ENCODE results near the gene PIGR.
"Not testable (repeated sequence)": the region's sequence is repeated elsewhere in the genome, so short reads cannot be mapped to it uniquely, and the experiment has no call there.

The PIGR gene

DNA sequence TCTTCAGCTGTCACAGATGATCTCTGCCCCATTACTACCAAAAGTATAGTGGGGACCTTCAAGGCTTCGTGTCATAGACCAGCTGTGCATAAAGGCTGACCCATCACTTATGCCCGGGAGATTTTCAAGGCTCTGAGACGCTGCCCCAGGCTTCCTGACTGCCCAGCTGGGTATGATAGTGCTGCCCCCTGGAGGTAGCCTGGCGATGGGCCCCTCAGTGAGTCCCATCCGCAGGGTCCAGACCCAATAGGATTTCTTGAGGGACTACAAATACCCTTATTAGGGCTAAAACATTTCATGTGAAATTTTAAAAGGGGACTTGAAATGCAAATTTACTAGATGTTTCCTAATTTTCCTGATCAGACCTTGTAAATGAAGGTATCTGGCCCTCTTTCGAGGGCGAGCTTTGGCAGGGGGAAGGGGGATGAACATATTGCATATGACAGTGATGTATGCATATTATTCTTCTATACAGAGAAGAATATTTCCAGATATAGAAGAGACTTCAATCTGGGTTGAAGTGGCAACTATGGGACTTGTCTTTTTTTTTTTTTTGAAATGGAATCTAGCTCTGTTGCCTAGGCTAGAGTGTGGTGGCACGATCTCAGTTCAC is 12.8 kb downstream of the PIGR start:
- no peak for DNase-seq

GRCh38 chr1:206932177-206932576 is 14.1 kb downstream of the PIGR start:
- no peak for DNase-seq

DNA sequence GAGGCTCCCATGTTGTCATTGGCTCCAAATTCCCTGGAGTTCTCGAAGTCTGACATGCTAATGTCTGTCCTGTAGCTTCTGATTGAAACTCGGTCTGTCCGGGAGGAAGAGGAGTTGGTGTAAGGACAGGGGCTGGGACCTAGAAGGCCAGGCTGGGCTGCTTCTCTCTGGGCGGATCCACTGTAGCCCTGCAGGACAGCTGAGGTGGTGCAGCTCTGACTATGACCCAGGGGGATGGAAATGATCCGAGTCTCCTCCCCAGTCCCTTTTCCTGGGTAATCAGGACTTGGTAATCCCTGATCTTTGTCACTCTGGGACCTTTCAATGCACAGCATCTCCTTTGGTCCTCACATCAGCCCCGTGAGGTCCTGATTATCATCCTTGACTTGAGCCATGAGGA is 14.6 kb downstream of the PIGR start:
- DNase-seq, result no peak

GRCh38 chr1:206930210-206930798 is 16.0 kb downstream of the PIGR start:
- DNase-seq, result no peak

- no peak for DNase-seq
Observed at GRCh38 chr1:206929524-206929923, 16.7 kb downstream of the PIGR start.

DNA sequence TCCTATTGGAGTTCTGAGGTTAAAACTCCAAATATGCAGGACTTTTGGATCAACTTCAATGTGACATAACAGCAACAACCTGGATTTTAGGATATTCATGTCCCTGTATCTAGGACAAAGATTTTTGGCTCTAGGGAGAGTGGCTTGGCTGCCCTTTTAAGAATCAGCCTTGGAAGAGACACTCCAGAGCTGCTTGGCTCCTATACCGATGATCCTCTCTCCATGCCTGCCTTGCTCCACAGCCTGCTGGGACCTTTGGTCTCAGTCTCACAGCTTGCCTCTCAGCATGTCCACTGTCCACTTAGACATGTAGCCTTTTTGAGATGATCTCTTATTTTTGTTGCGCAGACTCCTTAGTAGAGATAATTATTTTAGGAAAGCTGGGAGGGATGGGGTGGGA is 20.0 kb downstream of the PIGR start:
- DNase-seq, result no peak

GRCh38 chr1:206925106-206925736 is 21.0 kb downstream of the PIGR start:
- DNase-seq, result no peak

- DNase-seq, result no peak
Observed at GRCh38 chr1:206924592-206925105, 21.6 kb downstream of the PIGR start.

- not testable (repeated sequence) for DNase-seq
Observed at GRCh38 chr1:206923961-206924557, 22.2 kb downstream of the PIGR start.

DNA sequence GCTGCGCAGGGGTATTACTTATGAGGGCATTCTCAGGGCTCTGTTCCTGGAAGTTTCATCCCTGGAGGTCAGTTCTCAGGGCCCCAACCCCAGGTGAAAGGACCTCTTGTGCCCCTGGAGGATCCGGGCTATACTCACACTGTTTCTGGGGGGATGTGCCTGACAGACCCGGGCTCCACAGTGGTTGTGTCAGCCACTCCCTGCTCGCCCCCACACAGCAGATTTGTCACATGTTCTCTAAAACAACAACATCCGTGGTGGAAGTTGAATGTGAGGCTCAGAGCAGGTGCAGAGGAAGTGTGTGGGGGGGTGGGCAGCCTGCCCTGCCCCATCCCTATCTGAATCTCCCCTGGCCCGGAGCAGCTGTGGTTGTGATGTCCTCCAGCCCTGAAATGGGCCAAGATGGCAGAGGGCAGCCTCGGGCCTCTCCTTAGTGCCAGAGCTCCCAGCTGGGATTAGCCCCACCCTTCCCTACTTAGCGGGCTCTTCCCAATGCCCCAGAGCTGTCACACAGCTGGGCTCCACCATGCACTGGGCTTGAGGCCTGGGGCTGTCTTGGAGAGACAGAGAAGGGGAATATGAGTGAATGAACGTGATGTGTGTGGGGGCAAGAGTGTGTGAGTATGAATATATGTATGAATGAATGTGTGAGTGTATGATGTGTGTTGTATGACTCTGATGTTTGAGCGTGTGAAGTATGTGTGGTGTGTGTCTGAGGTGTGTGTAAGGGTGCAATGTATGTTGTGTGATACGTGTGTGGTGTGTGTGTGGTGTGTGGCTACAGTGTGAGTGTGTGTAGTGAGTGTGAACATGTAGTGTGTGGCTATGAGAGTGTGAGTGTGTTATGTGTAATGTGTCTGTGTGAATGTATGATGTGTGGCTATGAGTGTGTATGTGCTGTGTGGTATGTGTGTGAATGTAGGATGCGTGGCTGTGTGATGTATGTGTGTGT is 23.0 kb downstream of the PIGR start:
- DNase-seq, result no peak

DNA sequence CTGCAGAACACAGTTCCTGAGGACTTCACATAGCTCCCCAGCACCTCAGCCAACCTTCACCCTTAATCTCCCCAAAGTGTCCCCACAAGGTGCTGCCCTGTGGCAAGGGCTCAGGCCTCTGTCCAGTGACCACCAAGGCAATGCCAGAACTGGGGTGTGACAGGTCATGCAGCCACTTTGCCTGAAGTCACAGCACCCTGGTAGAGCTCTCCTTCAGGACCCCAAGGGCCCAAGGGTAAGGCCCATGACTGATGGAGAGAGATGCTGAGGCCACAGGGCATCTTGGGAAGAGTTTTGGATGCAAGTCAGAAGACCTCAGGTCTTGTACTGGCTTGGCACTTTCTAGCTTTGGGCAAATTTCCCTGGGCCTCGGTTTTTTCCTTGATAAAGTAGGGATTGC is 23.7 kb downstream of the PIGR start:
- DNase-seq, result no peak

- DNase-seq, result no peak
Observed at GRCh38 chr1:206921772-206922265, 24.4 kb downstream of the PIGR start, which contains the start of gene FCMR. FCMR (minus strand) TSS chr1:206921941; CDS start chr1:206921854, 87 bp downstream.

DNA sequence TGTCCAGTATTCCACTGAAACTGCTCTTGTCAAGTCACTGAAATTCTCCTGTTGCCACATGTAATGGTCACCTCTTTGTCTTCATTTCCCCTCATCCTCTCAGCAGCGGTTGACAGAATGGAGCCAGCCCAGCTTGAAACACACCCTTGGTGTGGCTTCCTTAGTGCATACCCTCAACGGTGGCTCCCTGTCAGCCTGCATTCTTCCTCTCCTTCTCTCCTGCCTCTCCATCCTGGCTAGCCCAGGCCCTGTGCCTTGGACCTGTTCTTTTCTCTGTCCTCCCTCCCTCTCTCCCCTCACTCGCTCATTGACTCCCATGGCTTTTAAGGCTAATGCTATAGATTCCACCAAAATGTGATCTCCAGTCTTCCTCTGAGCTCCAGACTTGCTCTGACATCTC is 28.2 kb downstream of the PIGR start:
- no peak for DNase-seq

DNA sequence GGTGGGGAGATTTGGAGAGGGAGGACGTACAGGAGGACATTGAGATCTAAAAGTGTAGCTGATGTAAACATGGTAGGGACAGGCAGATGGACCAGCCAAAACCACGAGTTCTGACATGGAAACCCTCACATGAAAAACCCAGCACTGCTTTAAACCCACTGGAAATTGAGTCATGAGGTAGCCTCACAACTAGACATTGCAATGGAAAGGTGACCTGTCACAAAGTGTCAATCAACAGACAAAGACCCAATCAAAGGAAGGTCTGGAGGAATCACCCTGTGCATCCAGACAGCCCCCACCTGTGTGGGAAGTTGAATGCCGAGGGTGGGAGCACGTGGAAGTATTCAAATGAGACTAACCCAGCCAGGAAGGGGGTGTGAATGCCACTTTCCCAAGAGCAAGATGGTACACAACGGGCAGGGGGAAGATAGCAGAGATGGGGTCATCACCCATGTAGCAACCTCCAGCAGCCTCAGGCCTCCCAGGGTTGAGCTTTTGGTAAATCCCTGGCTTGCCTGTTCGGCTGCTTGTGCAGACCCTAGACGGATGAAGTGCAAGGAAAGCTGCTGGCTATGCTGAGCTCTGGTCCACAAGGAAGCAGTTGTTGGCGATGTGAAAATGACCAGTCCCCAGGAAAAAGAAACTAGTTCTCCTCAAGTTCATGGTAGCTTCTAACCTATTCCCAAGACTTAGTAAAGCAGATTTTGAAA is 30.1 kb downstream of the PIGR start:
- DNase-seq, result no peak

GRCh38 chr1:206915030-206915735 is 31.1 kb downstream of the PIGR start:
- no peak for DNase-seq

- DNase-seq, result no peak
Observed at GRCh38 chr1:206913766-206914537, 32.3 kb downstream of the PIGR start.

- peak; percentile 77 for DNase-seq
Observed at GRCh38 chr1:206912445-206913095, 33.7 kb downstream of the PIGR start.

- peak; percentile 58 for DNase-seq
Observed at GRCh38 chr1:206911064-206911663, 35.1 kb downstream of the PIGR start.

DNA sequence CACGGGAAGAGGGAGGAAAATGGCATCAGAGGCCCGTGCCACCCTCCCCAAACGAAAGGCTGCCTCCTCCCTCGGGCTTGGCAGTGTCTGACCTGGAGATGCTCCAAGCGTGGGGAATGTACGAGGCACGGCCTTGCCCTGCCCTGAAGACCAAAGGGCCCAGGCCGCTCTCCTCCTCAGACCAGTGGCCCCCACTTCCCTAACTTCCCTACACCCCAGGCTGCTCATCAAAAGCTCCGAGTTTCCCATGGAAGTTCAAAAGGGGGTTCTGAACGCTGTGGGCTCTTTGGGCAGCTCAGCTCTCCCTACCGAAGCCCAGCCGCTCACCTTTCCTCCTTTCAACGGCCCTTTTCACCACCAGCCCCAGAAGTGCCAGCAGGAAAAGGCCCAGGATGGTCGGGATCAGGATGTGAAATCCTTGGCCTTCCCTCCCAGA is 36.4 kb downstream of the PIGR start:
- DNase-seq, result no peak
